Measurements from ENCODE around the gene MRPS18C.
"Not testable (repeated sequence)": the region's sequence is repeated elsewhere in the genome, so short reads cannot be mapped to it uniquely, and the experiment has no call there.

The MRPS18C gene

DNA sequence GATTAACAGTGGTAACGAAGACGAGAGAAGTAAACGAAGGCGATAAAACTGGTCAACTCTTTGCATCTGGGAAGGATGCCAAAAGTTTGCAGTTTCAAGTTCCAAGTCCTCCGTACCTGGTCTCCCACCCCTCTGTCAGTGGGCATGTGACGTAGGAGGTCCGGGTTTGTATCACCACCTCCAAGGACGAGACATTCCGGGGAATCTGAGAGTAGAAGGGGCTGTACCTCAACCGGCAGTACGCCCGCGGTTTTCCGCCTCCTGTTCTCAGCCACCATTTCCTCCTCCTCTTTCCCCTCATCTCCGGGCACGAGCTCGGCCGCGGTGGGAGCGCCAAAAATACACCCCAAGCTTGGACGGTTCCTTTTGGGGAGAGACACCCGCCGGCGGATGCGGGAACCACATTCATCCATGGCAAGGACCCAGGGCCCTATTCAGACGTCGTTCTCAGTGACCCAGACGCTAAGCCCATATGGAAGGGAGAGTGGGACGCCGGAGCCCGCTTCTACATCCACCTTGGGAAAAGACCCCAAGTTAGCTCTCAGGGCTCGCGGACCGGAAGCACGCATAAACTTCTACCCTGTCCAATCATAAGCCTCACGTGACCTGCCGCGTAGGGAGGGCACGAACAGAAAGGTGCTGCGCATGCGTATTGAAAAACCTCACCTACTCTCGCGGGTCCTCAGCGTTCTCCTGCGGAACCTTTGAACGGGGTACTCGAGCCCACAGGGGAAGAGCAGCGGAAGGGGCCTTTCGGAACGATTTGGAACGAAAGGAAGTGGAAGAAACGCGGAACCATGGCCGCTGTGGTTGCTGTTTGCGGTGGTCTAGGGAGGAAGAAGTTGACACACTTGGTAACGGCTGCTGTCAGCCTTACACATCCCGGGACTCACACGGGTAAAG is at the start of gene MRPS18C, which contains the start of gene HELQ:
MRPS18C (plus strand) TSS at position 778 of the 903 bp plus-strand sequence; CDS start at position 798, 20 bp downstream.
HELQ (minus strand) TSS at position 543 of the 903 bp plus-strand sequence; CDS start at position 413, 130 bp downstream.
- DNase-seq (ENCODE audit: low read depth) = peak; percentile 93

DNA sequence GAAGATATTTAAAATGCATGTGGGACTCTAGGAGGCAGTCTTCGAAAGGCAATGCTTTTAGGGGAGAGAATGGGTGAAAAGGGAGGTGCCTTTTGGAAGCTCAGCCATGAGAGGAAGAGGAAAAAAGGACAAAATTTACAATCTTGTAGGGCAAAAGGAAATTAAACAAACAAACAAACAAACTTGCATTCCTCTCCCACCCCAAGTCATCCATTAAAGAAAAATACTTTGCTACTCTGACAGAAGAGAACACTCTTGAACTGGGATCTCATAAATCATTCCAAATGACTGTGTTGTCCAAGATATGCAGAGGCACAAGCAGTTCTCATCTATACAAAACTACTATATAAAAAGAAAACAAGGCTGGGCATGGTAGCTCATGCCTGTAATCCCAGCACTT is 47.0 kb upstream of the MRPS18C start:
- no peak for DNase-seq (ENCODE audit: low read depth)

DNA sequence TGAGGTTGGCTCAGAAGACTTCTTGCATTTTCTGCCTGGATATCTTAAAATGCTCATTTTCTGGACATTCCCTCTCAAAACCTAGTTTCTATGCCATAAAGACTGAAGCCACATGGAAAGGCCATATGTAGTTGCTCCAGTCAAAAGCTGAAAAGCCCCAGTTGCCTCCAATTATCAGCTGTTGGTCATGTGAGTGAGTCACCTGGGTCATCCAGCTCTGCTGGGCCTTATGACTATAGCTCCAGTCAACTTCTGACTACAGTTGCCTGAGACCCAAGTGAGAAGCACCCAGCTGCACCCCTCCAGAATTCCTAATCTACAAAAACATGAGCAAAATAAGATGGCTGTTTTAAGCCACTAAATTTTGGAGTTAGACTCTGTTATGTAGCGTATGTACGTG is 42.2 kb upstream of the MRPS18C start:
- no peak for DNase-seq (ENCODE audit: low read depth)

DNA sequence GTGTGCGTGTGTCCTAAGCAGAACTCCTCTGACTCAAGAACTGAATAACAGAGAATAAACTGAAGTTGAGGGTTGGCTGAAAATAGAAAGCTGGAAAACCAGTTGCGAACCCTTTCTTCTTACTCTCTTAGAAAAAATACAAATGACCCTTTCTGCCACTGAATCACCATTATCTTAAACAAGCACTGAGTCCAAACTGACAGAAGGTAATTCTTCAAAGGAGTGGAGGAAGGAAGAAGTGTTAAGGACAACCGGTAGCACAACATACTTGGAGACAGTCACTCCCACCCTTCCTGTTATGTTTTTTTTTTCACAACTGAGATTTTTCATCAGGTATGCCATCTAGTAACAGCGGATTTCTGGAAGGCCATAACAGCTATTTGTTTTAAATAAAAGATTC is 38.3 kb upstream of the MRPS18C start:
- DNase-seq (ENCODE audit: low read depth) = no peak

DNA sequence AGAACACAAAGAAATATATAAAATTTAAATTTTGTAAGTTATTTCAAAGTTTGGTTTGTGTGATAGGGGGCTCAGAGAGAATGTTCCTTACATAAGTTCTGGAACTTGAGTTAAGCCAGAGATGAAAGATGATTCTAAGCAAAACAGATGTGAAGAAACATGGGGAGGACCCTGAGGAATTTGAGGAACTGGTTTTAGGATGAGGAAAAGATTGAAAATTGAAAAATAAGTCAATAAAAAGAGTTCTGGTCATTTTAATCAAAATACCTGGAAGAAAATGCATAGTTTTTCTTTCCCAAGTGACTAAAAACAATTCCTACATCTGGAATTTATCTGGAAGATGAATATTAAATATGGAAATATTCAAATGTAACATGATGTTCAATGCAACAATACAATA is 37.6 kb upstream of the MRPS18C start:
- no peak for DNase-seq (ENCODE audit: low read depth)

DNA sequence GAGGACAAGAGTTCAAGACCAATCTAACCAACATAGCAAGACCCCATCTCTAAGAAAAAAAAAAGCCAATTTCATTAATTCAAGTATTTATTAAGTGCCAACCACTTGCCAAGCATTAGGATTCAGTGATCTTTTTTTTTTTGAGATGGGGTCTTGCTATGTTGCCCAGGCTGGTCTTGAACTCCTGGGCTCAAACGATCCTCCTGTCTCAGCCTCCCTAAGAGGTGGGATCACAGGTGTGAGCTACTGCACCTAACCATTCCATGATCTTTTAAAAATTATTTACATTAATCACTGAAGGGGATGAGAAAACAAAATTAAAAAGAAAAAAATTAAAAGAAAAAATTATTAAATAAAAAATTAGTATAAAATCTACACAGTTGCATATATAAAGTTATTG is 24.7 kb upstream of the MRPS18C start:
- no peak for DNase-seq (ENCODE audit: low read depth)

DNA sequence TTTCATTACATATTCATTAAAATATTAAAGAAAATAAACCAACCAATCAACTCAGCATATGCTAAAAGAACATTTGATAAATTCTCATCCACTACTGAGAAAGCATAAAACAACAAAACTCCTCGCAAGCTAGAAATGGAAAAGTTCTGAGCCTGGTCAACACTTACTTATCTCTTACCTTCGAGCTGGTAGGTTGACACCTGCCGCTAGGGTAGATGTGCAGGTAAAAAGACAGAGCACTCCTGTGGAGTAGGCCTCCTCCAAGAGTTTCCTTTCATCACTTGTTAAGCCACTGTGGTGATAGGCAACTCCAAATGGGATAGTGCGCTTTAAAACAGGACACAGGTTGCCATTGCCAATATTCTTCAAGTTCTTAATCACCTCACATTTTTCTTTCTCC is 19.2 kb upstream of the MRPS18C start:
- no peak for DNase-seq (ENCODE audit: low read depth)

DNA sequence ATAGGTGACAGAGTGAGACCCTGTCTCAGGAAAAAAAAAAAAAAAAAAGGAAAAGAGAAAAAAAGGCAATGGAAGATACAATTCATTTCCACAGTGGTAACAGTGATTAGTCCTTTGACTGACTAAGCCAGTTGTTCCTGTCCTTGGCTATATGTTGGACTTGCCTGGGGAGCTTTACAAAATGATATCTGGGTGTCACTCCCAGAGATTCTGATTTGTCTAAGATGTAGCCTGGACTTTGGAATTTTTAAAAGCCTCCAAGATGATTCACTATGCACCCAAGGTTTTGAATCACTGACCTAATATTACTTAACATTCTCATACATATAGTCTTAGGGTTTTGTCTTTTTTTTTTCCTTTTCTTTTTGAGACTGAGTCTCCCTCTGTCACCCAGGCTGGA is 17.1 kb upstream of the MRPS18C start:
- peak; percentile 13 for DNase-seq (ENCODE audit: low read depth)

DNA sequence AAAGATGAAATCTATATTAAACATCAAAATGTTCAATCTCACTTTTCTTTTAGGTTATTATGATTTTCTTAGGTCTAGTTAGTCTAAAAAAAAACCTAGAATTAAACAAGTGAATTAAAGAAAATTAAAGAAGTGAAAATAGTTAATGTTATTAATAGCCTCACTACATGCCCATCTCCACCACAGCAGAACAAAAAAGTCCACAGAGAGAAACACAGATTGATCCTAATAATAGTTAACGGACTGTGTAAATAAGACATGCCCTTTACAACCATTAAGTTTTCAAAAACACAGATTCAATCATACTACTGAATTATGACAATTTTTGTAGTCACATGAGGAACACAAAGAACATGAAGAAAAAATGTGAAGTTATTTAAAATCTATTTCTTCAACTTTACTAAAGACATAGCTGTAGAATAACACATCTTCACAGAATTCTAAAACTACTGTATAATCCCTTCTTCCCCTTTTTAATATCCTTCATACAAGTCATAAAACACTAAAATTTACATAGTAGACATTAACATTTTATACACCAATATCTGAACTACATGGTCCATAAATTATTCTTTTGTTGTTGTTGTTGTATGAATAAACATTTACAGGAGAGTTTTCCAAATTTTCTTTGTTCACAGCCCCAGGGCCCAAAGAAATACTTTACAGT is 15.6 kb upstream of the MRPS18C start:
- DNase-seq (ENCODE audit: low read depth) = no peak

DNA sequence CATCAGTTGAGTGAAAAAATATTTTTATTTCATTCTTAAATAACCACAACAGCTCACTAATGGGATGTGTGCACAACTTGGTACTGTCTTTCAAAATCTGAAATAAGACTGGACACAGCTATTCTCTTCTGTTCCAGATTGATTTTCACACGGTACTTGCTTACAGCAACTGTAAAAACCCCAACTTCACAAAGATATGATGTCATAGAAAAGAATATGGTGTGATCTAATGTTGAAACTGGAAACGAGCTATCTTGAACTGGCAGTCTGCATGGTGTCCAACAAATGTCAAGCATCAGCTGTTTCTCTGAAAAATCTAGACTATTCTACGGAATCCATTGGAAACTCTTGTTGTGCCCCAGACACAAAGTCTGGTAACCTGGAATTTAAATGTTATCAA is 15.0 kb upstream of the MRPS18C start:
- no peak for DNase-seq (ENCODE audit: low read depth)

DNA sequence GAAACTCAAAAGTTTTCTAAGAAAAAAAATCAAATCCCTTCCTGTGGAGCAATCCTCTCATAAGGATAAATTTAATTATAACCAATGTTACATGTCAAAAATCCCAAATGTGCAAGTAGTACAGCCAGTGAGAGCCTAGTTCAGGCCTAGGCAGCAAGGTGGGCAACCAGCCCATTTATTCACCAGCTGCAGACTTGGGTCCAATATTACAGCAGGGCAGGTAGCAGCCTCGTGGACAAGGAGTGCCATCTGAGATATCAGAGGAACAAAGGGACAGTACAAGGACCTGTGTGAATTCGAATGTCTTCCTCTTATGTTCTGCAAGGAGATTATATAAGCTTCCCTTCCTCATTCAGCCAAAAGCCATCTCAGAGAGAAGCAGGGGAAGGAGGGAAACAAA is 6.8 kb upstream of the MRPS18C start:
- no peak for DNase-seq (ENCODE audit: low read depth)

DNA sequence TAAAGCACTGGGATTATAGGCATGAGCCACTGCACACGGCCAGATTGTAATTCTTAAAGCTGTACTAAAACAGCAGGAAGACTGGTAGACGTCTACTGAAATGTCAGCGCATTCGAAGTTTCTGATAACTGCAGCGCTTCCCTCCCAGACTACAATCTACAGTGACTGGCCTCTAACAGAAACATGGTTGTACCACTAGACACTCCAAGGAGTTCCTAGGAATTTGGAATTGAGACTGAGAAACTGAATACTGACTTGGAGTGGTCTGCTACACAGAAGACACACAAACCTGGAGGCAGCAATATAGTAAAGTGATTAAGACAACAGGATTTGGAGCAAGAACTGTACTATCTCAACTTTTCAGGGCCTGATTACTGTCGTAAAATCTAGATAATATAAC is 1.2 kb upstream of the MRPS18C start:
- no peak for DNase-seq (ENCODE audit: low read depth)

DNA sequence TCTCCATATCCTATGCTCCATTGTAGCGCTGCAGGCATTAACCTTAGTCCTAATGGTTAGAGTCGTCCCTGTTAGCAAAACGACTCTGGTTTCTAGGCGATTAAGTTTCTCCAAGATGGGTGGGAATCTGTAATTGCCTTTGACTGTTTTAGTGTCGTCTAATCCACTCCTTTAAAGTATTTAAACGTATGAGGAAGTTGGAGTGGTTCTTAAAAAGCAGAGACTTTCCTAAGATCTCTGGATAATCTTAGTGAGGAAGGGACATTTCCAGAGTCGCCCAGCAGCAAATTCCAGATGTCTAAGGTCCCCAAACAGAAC is 285 bp downstream of the MRPS18C start:
- DNase-seq (ENCODE audit: low read depth) = no peak

DNA sequence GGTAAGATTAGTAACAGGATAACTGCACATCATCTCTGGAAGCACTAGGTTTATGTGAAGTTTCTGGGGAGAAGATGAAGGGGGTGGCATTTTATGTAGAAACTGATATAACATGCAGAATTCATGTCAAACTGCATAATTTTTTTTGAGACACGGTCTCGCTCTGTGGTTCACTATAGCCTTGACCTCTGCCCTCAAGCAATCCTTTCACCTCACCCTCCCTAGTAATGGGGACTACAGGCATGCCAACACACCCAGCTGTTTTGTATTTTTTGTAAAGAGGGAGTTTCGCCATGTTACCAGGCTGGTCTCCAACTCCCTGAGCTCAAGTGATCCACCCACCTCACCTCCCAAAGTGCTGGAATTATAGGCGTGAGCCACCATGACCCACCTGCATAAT is 17.6 kb downstream of the MRPS18C start:
- no peak for DNase-seq (ENCODE audit: low read depth)

DNA sequence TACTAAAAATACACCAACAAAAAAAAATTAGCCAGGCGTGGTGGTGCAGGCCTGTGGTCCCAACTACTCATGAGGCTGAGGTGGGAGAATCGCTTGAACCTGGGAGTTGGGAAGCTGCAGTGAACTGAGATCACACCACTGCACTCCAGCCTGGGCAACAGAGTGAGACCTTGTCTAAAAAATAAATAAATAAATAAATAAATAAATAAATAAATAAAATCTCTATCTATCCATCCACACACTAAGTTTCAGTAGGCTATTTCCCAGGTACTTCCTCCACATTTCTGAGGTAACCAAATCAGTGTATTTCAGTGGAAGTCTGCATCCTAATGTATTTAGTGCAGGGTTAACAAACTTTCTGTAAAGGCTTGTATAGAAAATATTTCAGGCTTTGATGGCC is 18.1 kb downstream of the MRPS18C start:
- DNase-seq (ENCODE audit: low read depth) = no peak

DNA sequence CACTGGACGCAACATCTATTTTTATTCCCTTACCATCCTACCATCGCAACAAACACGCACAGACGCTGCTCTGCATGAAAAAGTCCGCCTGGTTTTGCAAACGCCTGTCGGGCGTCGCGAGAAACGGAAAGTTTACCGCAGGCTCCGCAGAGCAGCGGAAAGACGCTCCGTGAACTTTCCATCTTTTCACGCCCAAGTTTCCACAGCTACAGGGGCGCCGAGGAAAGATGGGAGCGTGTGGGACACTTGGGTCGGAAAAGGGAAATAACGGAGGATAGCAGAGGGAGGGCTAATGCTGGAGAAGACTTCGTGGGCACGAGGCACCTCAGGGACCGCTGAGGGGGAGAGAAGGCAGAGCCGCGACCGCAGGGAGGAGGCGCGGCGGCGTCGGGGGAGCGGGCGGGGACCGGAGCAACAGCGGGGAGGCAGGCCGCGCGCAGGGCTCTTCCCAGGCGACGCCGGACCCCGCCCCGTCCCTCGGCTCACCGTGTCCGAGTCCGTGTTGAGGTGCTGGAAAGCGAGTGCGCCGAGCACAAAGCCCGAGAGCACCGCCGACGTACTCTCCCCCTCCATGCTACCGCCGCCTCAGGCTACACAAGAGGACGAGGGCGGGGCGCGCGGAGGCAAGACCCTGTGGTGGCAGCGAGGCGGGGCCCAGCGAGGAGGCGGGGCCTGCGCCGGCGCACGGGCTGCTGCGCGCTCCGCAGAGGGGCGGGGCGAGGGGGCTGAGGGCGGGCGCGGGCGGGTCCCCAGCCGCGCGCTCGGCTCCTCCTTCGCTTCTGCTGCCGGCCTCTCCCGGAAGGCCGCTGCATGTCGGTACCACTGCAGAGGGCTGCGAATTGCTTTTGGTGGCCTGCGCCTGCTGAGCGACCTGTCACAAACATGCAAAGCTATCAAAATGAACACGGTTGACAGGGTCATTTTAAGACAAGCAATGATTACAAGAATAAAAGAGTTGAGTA is 28.9 kb downstream of the MRPS18C start, which contains the start of gene ABRAXAS1:
ABRAXAS1 (minus strand) TSS at position 601 of the 962 bp plus-strand sequence; CDS start at position 573, 28 bp downstream.
- DNase-seq (ENCODE audit: low read depth) = peak; percentile 52

DNA sequence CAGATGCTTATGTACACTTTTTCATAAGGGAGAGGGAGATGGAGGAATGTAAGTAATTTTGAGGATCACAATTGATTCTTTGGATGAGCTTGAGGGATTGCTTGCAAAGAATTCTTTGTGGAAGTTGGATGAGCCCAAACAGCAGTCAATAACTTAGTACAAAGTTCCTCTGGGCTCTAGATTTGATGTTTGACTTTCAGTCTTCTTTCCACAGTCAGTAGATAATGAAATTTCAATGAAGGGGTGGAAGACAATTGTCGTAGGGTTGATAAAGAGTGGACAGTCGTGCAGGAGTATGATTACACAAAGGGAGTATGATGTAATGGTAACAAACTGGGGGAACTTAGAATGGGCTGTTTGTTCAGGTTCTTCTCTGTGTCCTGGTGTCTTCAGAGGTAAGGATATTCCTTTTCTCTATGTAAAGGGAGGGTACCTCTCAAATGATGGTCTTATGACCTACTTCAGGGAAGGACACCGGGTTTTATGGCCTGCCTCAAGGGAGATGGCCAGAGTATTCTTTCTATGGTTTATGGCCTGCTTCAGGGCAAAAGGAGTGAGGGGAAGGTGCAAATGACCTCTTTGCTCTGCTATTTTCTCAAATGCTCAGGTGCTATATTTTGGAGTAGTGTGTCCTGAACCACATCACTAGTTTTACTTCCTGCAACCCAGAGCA is 30.7 kb downstream of the MRPS18C start:
- no peak for DNase-seq (ENCODE audit: low read depth)

DNA sequence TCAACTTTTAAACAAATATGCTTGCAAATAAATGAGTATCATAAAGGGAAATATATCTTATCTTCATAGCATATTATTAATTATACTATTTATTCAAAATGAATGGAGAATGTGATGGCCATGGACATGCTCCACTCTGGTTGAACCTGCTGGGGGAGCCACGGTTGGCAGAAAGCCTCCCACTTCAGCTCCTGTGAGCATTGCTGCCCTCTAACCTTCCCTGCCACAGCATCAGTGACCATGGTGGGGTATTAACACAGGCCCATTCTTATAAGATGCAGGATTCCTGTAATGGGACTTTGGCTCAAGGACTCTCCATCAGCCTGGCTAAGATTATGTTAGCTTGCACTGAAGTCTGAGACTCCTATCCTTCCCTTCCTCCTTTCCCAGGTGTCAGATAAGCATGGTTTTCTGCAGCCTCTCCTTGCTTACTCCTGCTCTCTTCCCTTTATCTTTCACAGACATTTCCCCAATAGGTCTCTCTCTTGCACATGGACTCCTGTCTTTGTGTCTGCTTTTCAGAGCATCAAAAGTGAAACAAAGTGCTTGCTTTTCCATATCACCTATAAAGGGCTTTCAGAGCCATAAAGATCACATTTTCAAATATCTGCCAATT is 34.0 kb downstream of the MRPS18C start:
- no peak for DNase-seq (ENCODE audit: low read depth)

DNA sequence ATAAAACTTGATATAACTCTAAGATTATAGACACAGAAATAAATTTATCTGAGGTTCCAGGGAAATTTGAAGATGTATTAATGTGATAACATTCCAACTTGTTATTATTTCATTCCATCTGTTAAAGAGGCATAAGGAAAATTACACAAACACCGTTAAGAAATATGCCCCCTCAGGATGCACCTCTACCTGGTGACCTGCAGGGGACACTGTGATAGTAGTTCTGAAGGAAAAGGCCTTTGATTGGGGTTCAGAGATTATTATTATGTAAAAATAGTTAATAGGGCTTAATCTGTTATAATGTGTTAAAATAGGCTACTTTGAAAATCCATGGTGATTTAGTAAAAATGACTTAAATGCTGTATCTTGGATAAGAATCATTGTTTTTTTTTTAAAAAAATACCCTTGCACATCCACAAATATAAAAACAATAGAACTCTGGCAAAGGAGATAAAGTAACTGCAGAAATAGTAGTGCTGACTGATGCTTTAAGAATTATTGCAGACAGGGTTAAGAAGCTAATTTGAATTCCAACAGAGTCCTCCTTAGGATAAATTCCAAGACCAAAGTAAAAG is 35.1 kb downstream of the MRPS18C start:
- DNase-seq (ENCODE audit: low read depth) = no peak

DNA sequence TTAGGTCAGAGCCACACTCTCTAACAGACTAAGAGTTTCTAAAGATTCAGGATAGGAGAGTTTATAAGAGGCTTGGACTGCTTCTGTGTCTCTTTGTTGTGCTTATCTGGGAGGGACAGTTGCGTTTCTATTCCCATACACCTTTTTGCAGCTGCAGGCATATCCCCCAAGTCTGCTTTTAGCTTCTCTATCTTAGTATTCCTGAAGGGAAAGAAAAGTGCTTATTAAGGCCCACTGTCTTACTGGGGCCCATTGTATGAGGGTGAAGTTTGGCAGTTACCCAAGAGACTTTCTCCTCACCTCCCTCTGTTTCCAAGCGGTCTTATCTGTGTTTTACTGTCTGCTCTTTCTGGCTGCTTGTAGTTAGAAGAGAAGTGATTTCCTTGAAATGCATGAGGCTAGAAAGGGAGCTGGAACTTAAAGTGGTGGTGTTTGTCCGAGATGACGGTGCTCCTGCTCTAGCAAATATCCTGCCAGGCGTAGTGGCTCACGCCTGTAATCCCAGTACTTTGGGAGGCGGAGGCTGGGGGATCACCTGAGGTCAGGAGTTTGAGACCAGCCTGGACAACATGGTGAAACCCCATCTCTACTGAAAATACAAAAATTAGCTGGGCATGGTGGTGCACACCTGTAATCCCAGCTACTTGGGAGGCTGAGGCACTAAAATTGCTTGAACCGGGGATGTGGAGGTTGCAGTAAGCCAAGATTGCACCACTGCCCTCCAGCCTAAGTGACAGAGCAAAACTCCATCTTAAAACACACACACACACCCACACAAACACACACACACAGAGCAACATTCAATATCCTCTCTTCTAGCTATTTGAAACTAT is 40.4 kb downstream of the MRPS18C start:
- not testable (repeated sequence) for DNase-seq (ENCODE audit: low read depth)

Measured in HS-5 (cell line).